HuH-7 (cell line): ENCODE results near the gene ING5.
"Not testable (repeated sequence)": the region's sequence is repeated elsewhere in the genome, so short reads cannot be mapped to it uniquely, and the experiment has no call there.

Source experiments
- DNase-seq: peaks from one replicate; pipeline ENCODE4 v3.0.0; 2011; ENCODE audit warnings: low spot score

ING5 gene

DNA sequence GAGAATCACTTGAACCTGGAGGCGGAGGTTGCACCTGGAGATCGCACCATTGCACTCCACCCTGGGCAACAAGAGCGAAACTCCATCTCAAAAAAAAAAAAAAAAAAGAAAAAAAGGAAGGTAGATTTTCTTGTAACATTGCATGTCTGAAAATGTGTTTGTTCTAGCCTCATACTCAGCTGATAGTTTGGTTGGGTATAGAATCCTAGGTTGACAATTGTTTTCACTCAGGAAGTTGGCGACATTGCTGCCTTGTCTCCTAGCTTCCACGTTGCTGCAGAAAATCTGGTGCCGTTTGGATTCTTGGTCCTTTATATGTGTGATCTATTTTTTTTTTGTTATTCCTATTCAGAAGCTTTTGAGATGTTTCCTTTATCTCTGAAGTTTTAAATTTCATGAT lies 4.7 kb downstream of the ING5 start:
- no peak for DNase-seq

- DNase-seq, result no peak
These were observed 7.0 kb downstream of the ING5 start for GRCh38 chr2:241708879-241709278.

- no peak for DNase-seq
These were observed 17.3 kb downstream of the ING5 start for GRCh38 chr2:241719093-241719492.

- no peak for DNase-seq
These were observed 18.3 kb downstream of the ING5 start for GRCh38 chr2:241720099-241720498.

DNA sequence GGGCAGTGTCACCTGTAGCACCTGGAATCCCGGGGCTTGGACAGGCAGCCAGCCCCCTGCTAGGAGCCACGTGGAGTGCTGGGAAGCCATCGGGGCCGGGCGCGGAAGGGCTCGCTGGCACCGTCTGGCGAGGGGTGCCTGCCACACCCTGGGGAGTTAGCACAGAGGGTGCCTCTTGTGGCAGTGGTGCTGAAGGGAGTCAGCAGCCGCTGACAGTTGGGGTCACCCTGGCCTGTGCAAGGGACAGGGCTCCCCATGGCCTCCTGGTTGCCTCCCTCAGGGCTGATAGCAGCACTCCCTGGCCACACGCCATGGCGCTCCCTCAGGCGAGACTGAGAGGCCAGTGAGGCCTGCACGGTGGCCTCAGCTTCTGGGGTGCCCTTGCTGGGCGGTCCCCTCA lies 18.7 kb downstream of the ING5 start:
- no peak for DNase-seq

DNA sequence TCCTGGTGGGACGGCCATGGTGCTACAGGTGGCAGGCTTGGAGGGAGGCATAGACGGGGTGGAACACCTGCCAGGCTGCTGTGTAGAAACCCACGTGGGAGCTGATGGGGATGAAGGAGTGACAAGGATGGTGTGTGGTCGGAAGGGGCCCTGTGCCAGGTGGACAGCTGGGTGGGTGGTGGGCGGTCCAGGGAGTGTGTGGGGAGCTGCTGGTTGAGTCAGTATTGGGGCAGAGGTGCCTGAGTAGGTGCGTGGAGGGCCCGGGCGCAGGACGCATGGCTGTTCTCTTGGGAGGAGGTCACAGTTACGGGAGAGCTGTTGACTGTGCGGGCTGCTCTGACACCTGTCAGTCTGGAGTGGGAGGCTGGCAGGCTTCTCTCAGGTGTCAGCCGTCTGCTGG lies 20.0 kb downstream of the ING5 start:
- no peak for DNase-seq

- DNase-seq, result no peak
These were observed 21.1 kb downstream of the ING5 start for GRCh38 chr2:241722896-241723454.

DNA sequence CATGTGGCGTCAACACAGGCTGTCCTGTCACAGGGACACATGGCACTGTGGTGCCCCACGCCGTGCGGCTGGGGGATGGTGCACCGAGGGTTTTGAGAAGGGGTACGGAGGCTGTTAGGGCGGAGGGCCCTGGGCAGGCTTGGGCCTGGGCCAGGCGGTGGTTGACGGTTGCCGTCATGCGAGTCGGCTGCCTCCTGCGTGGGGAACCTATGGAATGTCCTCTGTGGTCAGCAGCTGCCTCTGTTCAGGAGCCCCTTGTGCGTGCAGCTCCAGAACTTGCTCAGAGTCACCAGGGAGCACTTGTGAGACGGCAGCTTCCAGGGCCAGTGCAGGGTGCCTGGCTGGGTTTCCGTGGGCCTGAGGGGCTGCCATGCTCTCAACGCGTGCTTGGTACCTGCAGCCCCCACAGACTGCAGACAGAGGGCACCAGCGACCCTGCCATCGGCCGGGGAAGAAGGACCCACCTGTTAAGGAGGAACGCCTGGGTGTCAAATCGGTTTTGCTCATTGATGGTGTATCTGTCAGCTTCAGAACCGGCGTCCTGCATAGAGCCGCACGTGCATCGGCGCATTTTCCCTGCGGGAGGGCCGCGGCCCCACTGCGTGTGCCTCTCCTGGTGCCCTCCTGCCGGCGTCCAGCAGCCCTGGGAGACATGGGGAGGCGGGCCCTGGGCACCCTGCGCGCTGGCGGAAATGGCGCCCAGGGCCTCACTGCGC lies 22.6 kb downstream of the ING5 start:
- DNase-seq, result peak; percentile 49

DNA sequence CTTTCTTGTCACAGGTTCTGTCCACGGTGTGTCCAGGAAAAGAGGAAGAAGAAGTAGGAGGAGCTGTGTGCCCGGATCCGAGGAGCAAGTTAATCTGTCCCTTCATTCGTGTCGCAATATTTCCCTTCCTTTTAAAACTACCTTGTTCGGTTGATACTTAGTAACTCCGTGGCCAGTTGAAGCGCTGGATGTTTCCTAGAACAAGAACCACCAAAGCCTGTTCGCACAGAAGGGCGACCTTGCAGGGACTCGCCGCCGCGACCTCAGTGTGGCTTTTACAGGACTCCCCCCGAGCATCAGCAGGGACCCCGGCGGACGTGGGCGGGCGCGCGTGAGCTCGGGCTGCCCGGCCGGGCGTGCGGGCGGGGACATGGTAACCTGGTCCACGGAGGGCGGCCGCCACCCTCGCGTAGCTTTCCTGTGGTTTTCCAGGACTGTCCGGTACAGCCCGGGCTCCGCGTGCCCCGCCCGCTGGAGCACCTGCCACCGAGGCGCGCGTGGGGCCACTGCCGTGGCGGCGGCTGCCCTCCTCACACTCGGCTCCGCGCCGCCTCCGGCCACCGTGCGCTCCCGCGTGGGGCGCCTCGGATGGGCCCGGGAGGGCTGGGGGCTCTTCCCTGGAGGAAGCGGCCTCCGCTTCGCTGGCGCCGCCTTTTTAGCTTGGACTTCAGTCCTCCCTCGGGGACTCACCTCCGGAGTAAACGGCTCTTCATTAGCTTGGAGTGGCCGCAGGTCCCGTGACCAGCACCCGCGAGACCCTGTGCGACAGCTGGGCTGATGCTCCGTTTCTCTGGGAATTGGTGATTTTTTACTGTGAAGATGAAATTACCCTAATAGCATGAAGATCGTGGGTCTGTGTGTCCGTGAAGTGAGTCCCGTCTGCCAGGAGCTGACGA lies 23.4 kb downstream of the ING5 start:
- DNase-seq, result no peak

- no peak for DNase-seq
These were observed 24.6 kb downstream of the ING5 start for GRCh38 chr2:241726459-241726858.

DNA sequence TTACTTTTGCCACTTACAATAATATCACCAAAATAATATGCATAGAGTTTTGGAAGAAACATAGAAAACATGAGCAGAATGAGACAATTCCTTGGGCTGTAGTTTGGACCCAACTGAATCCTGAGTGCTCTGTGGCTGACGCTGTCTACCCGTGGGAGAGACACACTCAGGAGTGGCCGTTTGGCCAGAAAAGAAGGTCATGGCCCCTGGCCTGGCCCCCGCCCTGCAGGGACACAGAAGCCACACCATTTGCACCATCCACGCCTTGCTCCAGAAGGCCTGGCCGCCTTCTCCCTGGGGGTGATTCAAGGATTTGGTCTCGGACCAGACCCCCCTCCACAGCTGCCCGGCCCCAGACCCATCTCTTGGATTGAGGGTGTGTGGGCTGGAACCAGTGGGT lies 26.2 kb downstream of the ING5 start:
- DNase-seq, result no peak

DNA sequence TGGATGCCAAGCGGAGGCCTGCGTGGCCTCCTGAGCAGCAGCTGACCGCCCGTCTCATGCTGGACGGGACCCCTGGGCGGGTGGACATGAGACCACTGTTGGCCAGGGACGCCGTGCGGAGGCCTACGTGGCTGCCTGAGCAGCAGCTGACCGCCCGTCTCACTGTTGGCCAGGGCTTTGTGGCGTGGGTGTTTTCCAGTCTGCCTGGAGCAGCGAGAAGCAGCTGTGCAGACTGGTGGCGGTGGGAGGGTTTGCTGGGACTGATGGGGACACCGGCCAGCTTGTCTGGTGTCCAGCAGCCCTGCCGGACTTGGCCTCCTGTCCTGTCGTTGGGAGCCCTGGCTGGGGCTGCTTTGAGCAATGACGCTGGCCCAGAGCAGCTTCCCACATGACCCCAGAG lies 26.8 kb downstream of the ING5 start:
- no peak for DNase-seq

GRCh38 chr2:241729868-241730267 lies 28.0 kb downstream of the ING5 start:
- no peak for DNase-seq

DNA sequence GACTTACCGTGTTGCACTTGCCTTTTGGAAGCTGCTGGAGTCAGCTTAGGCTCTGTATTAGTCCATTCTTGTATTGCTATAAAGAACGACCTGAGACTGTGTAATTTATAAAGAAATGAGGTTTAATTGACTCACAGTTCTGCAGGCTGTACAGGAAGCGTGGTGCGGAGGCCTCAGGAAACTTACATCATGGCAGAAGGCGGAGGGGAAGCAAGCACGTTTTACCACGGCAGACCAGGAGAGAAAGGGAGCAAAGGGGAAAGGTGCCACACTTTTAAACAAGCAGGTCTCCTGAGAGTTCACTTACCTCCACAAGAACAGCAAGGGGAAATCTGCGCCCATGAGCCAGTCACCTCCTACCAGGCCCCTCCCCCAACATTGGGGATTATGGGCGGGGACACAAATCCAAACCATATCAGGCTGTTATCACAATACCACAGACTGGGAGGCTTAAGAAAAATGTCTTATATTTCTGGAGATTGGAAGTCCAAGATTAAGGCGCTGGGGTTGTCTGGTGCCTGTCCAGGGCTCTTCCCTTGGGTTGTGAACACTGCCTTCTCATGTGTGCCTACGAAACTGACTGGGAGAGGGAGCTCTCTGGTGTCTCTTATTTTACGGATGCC lies 28.9 kb downstream of the ING5 start:
- no peak for DNase-seq

DNA sequence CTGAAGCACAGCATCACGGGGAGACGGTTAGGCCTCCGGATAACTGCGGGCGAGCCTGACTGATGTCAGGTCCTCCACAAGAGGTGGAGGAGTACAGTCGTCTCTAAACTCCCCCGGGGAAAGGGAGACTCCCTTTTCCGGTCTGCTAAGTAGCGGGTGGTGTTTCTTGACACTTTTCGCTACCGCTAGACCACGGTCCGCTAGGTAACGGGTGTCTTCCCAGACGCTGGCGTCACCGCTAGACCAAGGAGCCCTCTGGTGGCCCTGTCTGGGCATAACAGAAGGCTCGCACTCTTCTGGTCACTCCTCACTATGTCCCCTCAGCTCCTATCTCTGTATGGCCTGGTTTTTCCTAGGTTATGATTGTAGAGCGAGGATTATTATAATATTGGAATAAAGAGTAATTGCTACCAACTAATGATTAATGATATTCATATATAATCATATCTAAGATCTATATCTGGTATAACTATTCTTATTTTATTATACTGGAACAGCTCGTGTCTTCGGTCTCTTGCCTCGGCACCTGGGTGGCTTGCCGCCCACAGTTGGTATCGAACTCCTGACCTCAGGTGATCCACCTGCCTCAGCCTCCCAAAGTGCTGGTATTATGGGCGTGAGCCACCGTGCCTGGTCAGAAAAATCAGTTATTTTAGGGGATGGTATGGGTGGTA lies 30.8 kb downstream of the ING5 start:
- DNase-seq, result not testable (repeated sequence)

GRCh38 chr2:241733391-241734207 lies 31.8 kb downstream of the ING5 start:
- DNase-seq, result no peak

- no peak for DNase-seq
These were observed 32.3 kb downstream of the ING5 start for GRCh38 chr2:241734208-241734466.

GRCh38 chr2:241734467-241735208 lies 32.8 kb downstream of the ING5 start, which contains the start of gene D2HGDH:
D2HGDH (plus strand) TSS chr2:241734630; CDS start chr2:241735225, 595 bp downstream.
- DNase-seq, result peak; percentile 87

DNA sequence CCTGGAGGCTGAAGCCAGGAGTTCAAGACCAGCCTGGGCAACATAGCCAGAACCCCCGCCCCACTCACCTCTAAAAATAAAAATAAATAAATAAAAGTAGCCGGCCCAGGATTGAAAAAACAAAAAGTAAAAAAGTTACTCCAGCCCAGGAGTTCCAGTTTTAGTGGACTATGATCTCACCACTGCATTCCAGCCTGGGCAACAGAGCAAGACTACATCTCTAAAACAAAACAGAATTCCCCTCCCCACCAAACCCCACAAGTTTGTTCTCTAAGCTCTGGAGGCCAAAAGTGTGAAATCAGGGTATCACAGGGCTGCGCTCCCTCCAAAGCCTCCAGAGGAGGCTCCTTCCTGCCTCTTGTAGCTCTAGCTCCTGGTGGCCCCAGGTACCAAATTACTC lies 34.3 kb downstream of the ING5 start:
- DNase-seq, result no peak

DNA sequence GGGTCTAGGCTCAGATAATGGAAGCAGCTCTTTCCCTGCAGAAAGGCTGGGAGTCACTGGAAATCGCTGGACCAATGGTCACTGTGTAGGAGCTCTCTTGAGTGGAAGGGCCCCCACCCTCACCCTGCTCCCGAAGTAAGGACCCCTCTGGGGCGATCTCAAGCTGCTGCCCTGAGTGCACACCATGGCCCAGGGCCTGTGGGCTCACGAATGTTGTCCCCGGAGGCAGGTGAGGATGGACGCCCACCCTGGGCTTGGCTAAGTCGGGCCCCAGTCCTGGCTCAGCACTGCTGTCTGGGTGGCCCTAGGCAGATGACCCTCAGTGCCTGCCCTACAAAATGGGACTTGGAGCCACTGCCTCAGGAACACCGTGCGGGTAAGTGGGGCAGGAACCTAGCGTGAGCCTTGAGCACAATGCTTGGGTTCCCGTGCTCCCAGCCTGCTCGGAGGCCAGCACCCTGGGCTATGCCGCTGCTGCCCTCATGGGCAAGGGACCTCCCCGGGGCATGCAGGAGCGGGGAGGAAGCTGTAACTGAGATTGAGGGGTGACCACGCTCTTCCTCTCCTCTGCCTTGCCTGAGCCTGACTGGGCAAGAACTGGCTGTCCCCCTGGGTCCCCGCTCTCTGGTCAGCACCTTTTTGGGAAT lies 36.3 kb downstream of the ING5 start:
- DNase-seq, result no peak
